Vagina (tissue), 2 donors: Measurements from ENCODE around the gene TBX21. TPM values are rescaled to one million over a fixed set of nuclear protein-coding genes. Genes with fewer than 3 reads are reported as not detected.
"Not testable (repeated sequence)": the region's sequence is repeated elsewhere in the genome, so short reads cannot be mapped to it uniquely, and the experiment has no call there.

Experiments used
- DNase-seq, 2 donors: peaks; one replicate each; pipeline ENCODE4 v3.0.0-alpha.2; 2017; ENCODE audit errors: extremely low spot score in 2 of 2
- H3K27ac ChIP-seq: fragments of 200-600 bp; sonication (generic); one replicate; pipeline ENCODE4 v1.5.1; 2019
- H3K27me3 ChIP-seq: fragments of 200-600 bp; sonication (generic); one replicate; pipeline ENCODE4 v1.5.1; 2019
- H3K36me3 ChIP-seq, 2 donors: fragments of 200-600 bp; sonication (generic); one replicate each; pipeline ENCODE4 v1.5.1; 2017 to 2019
- H3K4me1 ChIP-seq: fragments of 200-600 bp; sonication (generic); one replicate; pipeline ENCODE4 v1.5.1; 2019
- H3K4me3 ChIP-seq, 2 donors: fragments of 200-600 bp; sonication (generic); 1 replicate in 1 of 2; 2 replicates in 1 of 2; pipeline ENCODE4 v1.5.1; 2016 to 2019
- H3K9me3 ChIP-seq: fragments of 200-600 bp; sonication (generic); one replicate; pipeline ENCODE4 v1.5.1; 2019
- CTCF ChIP-seq, 3 experiments: fragments of 450-650 bp in 2 of 3; fragments of 200-600 bp in 1 of 3; sonication (generic) in 1 of 3; IDR thresholded peaks; one replicate each; pipeline ENCODE4 v1.5.1; 2017 to 2019; ENCODE audit warnings: antibody characterized with exemption in 3 of 3, mild to moderate bottlenecking in 2 of 3, moderate library complexity in 2 of 3
- POLR2A ChIP-seq, 2 donors: fragments of 450-650 bp; IDR thresholded peaks; one replicate each; pipeline ENCODE4 v1.6.1; 2017; ENCODE audit warnings: antibody characterized with exemption in 2 of 2, mild to moderate bottlenecking in 2 of 2, moderate library complexity in 2 of 2
- POLR2AphosphoS5 ChIP-seq, 2 donors: sonication (generic); formaldehyde crosslinking; IDR thresholded peaks; one replicate each; pipeline ENCODE4 v1.9.0; 2017; ENCODE audit warnings: antibody characterized with exemption in 2 of 2, mild to moderate bottlenecking in 2 of 2, low read depth in 1 of 2; ENCODE audit not compliant: insufficient read depth in 1 of 2
- intact Hi-C: fragments of 100-400 bp; cut with DNase I; formaldehyde crosslinking; loops from one replicate; pipeline ENCODE4 v1.15.1; 2023
- total RNA-seq: library from RNA; depleted of rRNA; stranded (reverse); fragments of >200 nt; gene quantifications from one replicate; pipeline ENCODE4 v1.2.3, GENCODE V29; 2016

The TBX21 gene
- total RNA-seq, 1 donor from 2014 or later: 2.9 TPM

GRCh38 chr17:47735139-47735464, 2.1 kb downstream of the TBX21 start:
- H3K9me3 ChIP-seq: no peaks in the 10 kb centered on the region
- TF ChIP-seq CTCF (IDR thresholded peaks at IDR 0.05) (no peak), POLR2AphosphoS5 (IDR thresholded peaks at IDR 0.05; ENCODE audit: insufficient read depth in 1 of 2, low read depth in 1 of 2) (no peak), POLR2A (IDR thresholded peaks at IDR 0.05) (no peak)
- DNase-seq: no peak
- H3K36me3 ChIP-seq: no peaks in the 10 kb centered on the region
- no peak overlapping the region for H3K27ac ChIP-seq
- peaks cover 19% of the 10 kb centered on the region for H3K4me1 ChIP-seq
- H3K27me3 ChIP-seq: peaks cover 19% of the 10 kb centered on the region
- intact Hi-C loops: no loop called here
- H3K4me3 ChIP-seq: no peak overlapping the region

DNA sequence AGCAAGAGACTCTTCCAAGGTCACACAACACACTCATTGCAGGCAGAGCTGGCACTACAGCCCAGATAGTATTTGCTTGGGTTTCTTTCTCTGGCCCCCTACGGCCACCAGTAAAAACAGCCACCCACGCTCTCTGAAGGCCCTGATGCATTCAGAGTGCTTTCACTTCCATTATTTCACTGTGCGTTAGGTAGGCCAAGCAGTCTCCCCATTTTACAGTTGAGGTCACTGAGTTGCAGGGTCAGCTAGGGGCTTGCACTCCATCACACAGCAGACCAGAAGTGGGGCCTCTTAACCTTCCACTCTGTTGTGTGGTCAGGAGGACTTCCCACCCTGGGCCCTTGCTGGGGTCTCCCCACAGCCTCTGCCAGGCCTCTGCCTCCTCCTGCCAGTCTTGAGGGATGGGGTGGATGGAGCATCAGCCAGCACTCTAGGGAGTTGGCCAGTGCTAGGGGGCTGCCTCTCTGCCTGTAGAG, 2.5 kb downstream of the TBX21 start:
- TF ChIP-seq POLR2A (IDR thresholded peaks at IDR 0.05) (no peak), CTCF (IDR thresholded peaks at IDR 0.05) (no peak), POLR2AphosphoS5 (IDR thresholded peaks at IDR 0.05; ENCODE audit: insufficient read depth in 1 of 2, low read depth in 1 of 2) (no peak)
- Histone ChIP-seq H3K36me3 (no peaks in the 10 kb centered on the region), H3K4me3 (no peak overlapping the region), H3K27me3 (peaks cover 19% of the 10 kb centered on the region), H3K4me1 (peaks cover 19% of the 10 kb centered on the region), H3K27ac (no peak overlapping the region), H3K9me3 (no peaks in the 10 kb centered on the region)
- intact Hi-C loops: no loop called here
- DNase-seq: no peak

DNA sequence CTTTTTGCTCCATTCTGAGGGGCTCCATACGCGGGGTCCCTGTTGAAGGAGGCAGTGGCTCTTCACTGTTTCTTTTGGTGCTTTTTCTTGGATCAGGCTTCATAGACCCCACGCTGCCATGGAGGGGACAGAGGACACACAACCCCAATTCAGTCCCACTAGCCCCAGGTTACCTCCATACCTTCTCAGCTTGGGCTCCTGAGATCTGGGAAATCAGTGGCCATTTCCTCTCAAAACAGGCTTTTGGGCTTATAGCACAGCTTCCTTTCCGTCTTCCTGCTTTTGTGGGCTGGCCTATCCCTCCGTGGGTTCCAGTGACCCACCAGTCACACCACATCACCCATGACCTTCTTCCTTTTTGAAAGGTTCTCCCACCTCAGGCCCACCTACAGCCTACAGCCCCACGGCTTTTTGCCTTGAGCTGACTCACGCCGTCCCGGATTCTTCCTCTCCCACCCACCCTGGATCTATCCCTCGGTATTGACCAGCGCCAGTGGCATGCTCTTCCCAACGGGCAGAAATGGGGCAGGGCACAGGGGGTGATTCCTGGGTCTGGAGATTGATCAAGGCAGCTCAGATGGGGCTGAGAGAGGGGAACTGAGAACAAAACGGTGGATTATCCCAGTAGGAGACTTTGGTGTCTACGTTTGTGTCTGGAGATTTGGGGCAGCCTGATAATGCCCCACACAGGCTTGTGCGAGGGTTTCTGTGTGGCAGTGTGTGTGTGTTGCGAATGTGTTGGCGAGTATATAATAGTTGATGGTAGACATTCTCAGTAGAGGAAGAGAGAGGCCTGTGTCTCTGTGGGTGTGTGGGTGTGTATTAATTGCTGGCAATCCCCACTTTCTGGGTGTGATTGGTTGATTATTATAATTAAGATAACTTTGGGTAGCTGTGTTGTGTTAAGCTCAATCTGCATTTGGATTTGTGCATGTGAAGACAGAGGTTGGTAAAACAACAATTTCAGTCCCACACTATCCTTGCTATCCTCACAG, 3.8 kb downstream of the TBX21 start:
- Histone ChIP-seq H3K4me1 (peaks cover 19% of the 10 kb centered on the region), H3K36me3 (no peaks in the 10 kb centered on the region), H3K9me3 (no peaks in the 10 kb centered on the region), H3K27me3 (peaks cover 19% of the 10 kb centered on the region), H3K27ac (no peak overlapping the region), H3K4me3 (no peak overlapping the region)
- intact Hi-C loops: no loop called here
- TF ChIP-seq POLR2AphosphoS5 (IDR thresholded peaks at IDR 0.05; ENCODE audit: insufficient read depth in 1 of 2, low read depth in 1 of 2) (no peak), POLR2A (IDR thresholded peaks at IDR 0.05) (no peak)
- no peak for DNase-seq

- H3K27ac ChIP-seq: no peak overlapping the region
- no peak for TF ChIP-seq POLR2AphosphoS5 (IDR thresholded peaks at IDR 0.05; ENCODE audit: insufficient read depth in 1 of 2, low read depth in 1 of 2)
- TF ChIP-seq POLR2A (IDR thresholded peaks at IDR 0.05): no peak
- TF ChIP-seq CTCF (IDR thresholded peaks at IDR 0.05): no peak
- H3K36me3 ChIP-seq: no peaks in the 10 kb centered on the region
- H3K4me1 ChIP-seq: peaks cover 10% of the 10 kb centered on the region
- no peaks in the 10 kb centered on the region for H3K9me3 ChIP-seq
- H3K27me3 ChIP-seq: peaks cover 11% of the 10 kb centered on the region
- no peak for DNase-seq
- intact Hi-C loops: no loop called here
- H3K4me3 ChIP-seq: no peak overlapping the region
These were observed 5.1 kb downstream of the TBX21 start for GRCh38 chr17:47738178-47738577.

- H3K27me3 ChIP-seq: peaks cover 1% of the 10 kb centered on the region
- no peaks in the 10 kb centered on the region for H3K9me3 ChIP-seq
- H3K27ac ChIP-seq: no peak overlapping the region
- no peak overlapping the region for H3K4me3 ChIP-seq
- no peak for TF ChIP-seq POLR2AphosphoS5 (IDR thresholded peaks at IDR 0.05; ENCODE audit: insufficient read depth in 1 of 2, low read depth in 1 of 2)
- TF ChIP-seq CTCF (IDR thresholded peaks at IDR 0.05): no peak
- TF ChIP-seq POLR2A (IDR thresholded peaks at IDR 0.05): no peak
- intact Hi-C loops: no loop called here
- no peak for DNase-seq
- H3K36me3 ChIP-seq: no peaks in the 10 kb centered on the region
- no peaks in the 10 kb centered on the region for H3K4me1 ChIP-seq
These were observed 6.1 kb downstream of the TBX21 start for GRCh38 chr17:47739150-47739549.

DNA sequence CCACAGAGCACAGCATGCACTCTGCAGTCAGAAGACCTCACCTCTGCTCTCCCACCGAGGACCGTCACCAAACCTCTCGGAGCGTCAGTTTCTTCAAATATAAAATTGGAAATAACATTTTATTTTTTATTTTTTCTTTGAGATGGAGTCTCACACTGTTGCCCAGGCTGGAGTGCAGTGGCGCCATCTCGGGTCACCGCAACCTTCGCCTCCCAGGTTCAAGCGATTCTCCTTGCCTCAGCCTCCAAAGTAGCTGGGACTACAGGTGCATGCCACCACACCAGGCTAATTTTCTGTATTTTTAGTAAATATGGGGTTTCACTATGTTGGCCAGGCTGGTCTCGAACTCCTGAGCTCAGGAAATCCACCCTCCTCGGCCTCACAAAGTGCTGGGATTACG, 6.9 kb downstream of the TBX21 start:
- H3K27ac ChIP-seq, H3K4me1 ChIP-seq, H3K9me3 ChIP-seq, H3K27me3 ChIP-seq, intact Hi-C loops, H3K36me3 ChIP-seq, H3K4me3 ChIP-seq, DNase-seq: not testable (repeated sequence)
